DMS114 treated with DMSO at 0.1 percent for 48 hours (cell line): ENCODE results near the gene EEF1B2.
A peak's percentile ranks its signal among the peaks of the same experiment; 100 is the strongest.
"Not testable (repeated sequence)": the region's sequence is repeated elsewhere in the genome, so short reads cannot be mapped to it uniquely, and the experiment has no call there.

Experiments used
- DNase-seq: peaks from one replicate; lab custom pipeline; 2025; ENCODE audit not compliant: unreplicated experiment; lab: John Stamatoyannopoulos, UW

The EEF1B2 gene

GRCh38 chr2:206159346-206160124 lies at the start of gene EEF1B2, which contains the start of gene NDUFS1:
TSS of gene EEF1B2 (plus strand) at chr2:206159895. CDS start at chr2:206159980, 85 bp downstream.
TSS of gene NDUFS1 (minus strand) at chr2:206159444. CDS start at chr2:206153678, 5,766 bp downstream.
- DNase-seq = peak; percentile 92

- DNase-seq = no peak
Measured at GRCh38 chr2:206112108-206112507, 47.6 kb upstream of the EEF1B2 start.

- DNase-seq = no peak
Measured at GRCh38 chr2:206112846-206113547, 46.7 kb upstream of the EEF1B2 start.

- DNase-seq = no peak
Measured at GRCh38 chr2:206115026-206115578, 44.6 kb upstream of the EEF1B2 start.

- no peak for DNase-seq
Measured at GRCh38 chr2:206116278-206116677, 43.4 kb upstream of the EEF1B2 start.

GRCh38 chr2:206122569-206122968 lies 37.1 kb upstream of the EEF1B2 start:
- DNase-seq = not testable (repeated sequence)

- no peak for DNase-seq
Measured at GRCh38 chr2:206125901-206126300, 33.8 kb upstream of the EEF1B2 start.

GRCh38 chr2:206127656-206128055 lies 32.0 kb upstream of the EEF1B2 start:
- DNase-seq = peak; percentile 9

GRCh38 chr2:206143451-206143850 lies 16.2 kb upstream of the EEF1B2 start:
- no peak for DNase-seq

- DNase-seq = no peak
Measured at GRCh38 chr2:206144383-206144782, 15.3 kb upstream of the EEF1B2 start.

GRCh38 chr2:206145665-206146064 lies 14.0 kb upstream of the EEF1B2 start:
- no peak for DNase-seq

- no peak for DNase-seq
Measured at GRCh38 chr2:206149330-206149729, 10.4 kb upstream of the EEF1B2 start.

GRCh38 chr2:206150168-206150567 lies 9.5 kb upstream of the EEF1B2 start:
- DNase-seq = no peak

GRCh38 chr2:206150631-206151030 lies 9.1 kb upstream of the EEF1B2 start:
- DNase-seq = no peak

- no peak for DNase-seq
Measured at GRCh38 chr2:206154197-206154596, 5.5 kb upstream of the EEF1B2 start.

- not testable (repeated sequence) for DNase-seq
Measured at GRCh38 chr2:206157014-206157413, 2.7 kb upstream of the EEF1B2 start.

GRCh38 chr2:206158563-206159345 lies 941 bp upstream of the EEF1B2 start:
- DNase-seq = no peak

- DNase-seq = no peak
Measured at GRCh38 chr2:206160125-206160806, 571 bp downstream of the EEF1B2 start.

GRCh38 chr2:206160807-206161179 lies 1.1 kb downstream of the EEF1B2 start:
- DNase-seq = no peak

- not testable (repeated sequence) for DNase-seq
Measured at GRCh38 chr2:206162401-206162800, 2.7 kb downstream of the EEF1B2 start.
